ENCODE results near the gene CFAP43. TPM values are rescaled to one million over a fixed set of nuclear protein-coding genes. Genes with fewer than 3 reads are reported as not detected.

The CFAP43 gene
- total and polyA plus RNA-seq, 2 experiments from 2014 or later = 0.24 to 0.44 TPM

- TF ChIP-seq ZNF462 (CRISPR knock-in tag; IDR thresholded peaks at IDR 0.05) (no peak), ETS1 (IDR thresholded peaks at IDR 0.05) (no peak), NANOG (IDR thresholded peaks at IDR 0.05; ENCODE audit: borderline replicate concordance) (no peak), EZH2phosphoT487 (IDR thresholded peaks at IDR 0.05; ENCODE audit: unreplicated experiment) (no peak), POLR2AphosphoS5 (IDR thresholded peaks at IDR 0.05; ENCODE audit: low read depth) (no peak)
These were observed 102.1 kb downstream of the CFAP43 start (continued) for GRCh38 chr10:104130041-104130440.

- ATAC-seq = no peak
- H3K4me2 ChIP-seq = no peak overlapping the region
- H3K27ac Mint-ChIP-seq = no peak overlapping the region
- TF ChIP-seq ZNF331 (CRISPR knock-in tag; IDR thresholded peaks at IDR 0.05; ENCODE audit: low read depth) (no peak), ZNF114 (CRISPR knock-in tag; IDR thresholded peaks at IDR 0.05) (no peak), EZH2phosphoT487 (IDR thresholded peaks at IDR 0.05; ENCODE audit: unreplicated experiment) (no peak), STAT1 (IDR thresholded peaks at IDR 0.05; ENCODE audit: unreplicated experiment) (no peak), EZH2 (IDR thresholded peaks at IDR 0.05; ENCODE audit: low read depth, unreplicated experiment) (no peak), CTCF (conservative IDR thresholded peaks at IDR 0.05; ENCODE audit: low read depth in 2 of 2) (no peak), JUNB (IDR thresholded peaks at IDR 0.05; ENCODE audit: unreplicated experiment) (no peak), POLR2AphosphoS5 (IDR thresholded peaks at IDR 0.05; ENCODE audit: low read depth) (no peak), ETS1 (IDR thresholded peaks at IDR 0.05) (no peak), CREB1 (CRISPR knock-in tag; IDR thresholded peaks at IDR 0.05; ENCODE audit: low read depth) (no peak)
These were observed 104.0 kb downstream of the CFAP43 start for GRCh38 chr10:104128214-104128613.

More at GRCh38 chr10:104128214-104128613, 104.0 kb downstream of the CFAP43 start:
- no peak overlapping the region for H3K27ac ChIP-seq (ENCODE audit: low read depth)
- no peaks in the 10 kb centered on the region for H3F3A ChIP-seq (replicated peaks; ENCODE audit: low read depth)
- no peaks in the 10 kb centered on the region for H3K79me2 ChIP-seq (replicated peaks; ENCODE audit: insufficient read depth)
- Mint-ChIP-seq H3K27me3 (ENCODE audit: insufficient read depth, low read depth, poor library complexity) (peaks cover 3% of the 10 kb centered on the region), H3K36me3 (ENCODE audit: low read depth) (peaks cover 10% of the 10 kb centered on the region; the same call in 2 of the 3 replicates), H3K4me3 (no peak overlapping the region), H3K9me3 (no peaks in the 10 kb centered on the region), H3K4me1 (peaks cover 18% of the 10 kb centered on the region)
- H4K20me1 ChIP-seq (replicated peaks; ENCODE audit: insufficient read depth) = no peaks in the 10 kb centered on the region
- no peaks in the 10 kb centered on the region for H3K36me3 ChIP-seq (ENCODE audit: insufficient read depth)
- H3K9me2 ChIP-seq (ENCODE audit: insufficient read depth) = no peaks in the 10 kb centered on the region
- no peaks in the 10 kb centered on the region for H3K27me3 ChIP-seq (ENCODE audit: insufficient read depth)
- peaks cover 4% of the 10 kb centered on the region for H3K4me1 ChIP-seq (ENCODE audit: insufficient read depth)
- no peak overlapping the region for H3K4me3 ChIP-seq
- DNase-seq (ENCODE audit: low spot score) = no peak
- no peak overlapping the region for H2AFZ ChIP-seq

Data from GM23338 (cell line).